GM12891 (cell line): ENCODE measurements around the gene PDE8A. TPM values are rescaled to one million over a fixed set of nuclear protein-coding genes. Genes with fewer than 3 reads are reported as not detected.

Source experiments
- DNase-seq: peaks from one replicate; pipeline ENCODE4 v3.0.0; 2011; ENCODE audit warnings: low spot score; ENCODE audit not compliant: insufficient read length
- FAIRE-seq: peaks from 2 replicates; lab custom pipeline; 2011; peaks lifted over from hg19 to GRCh38; lab: Jason Lieb, UNC
- PAX5 ChIP-seq: IDR thresholded peaks from 2 replicates; pipeline ENCODE4 v1.6.1; 2011; ENCODE audit warnings: low read length, moderate library complexity, mild to moderate bottlenecking; ENCODE audit not compliant: insufficient read depth, severe bottlenecking
- POLR2A ChIP-seq: IDR thresholded peaks from 2 replicates; pipeline ENCODE4 v1.6.1; 2011; ENCODE audit warnings: low read depth, low read length, control low read depth
- POLR2AphosphoS5 ChIP-seq: IDR thresholded peaks from 2 replicates; pipeline ENCODE4 v1.6.1; 2011; ENCODE audit warnings: low read depth, low read length, control low read depth
- POU2F2 ChIP-seq: IDR thresholded peaks from 2 replicates; pipeline ENCODE4 v1.6.1; 2011; ENCODE audit warnings: low read depth, mild to moderate bottlenecking, control low read depth, low read length, moderate library complexity
- SPI1 ChIP-seq: IDR thresholded peaks from 2 replicates; pipeline ENCODE4 v1.6.1; 2011; ENCODE audit warnings: low read depth, low read length, control low read depth
- TAF1 ChIP-seq: IDR thresholded peaks from 2 replicates; pipeline ENCODE4 v1.6.1; 2011; ENCODE audit warnings: low read depth, low read length, control low read depth
- polyA plus RNA-seq: library from polyadenylated mRNA; unstranded; fragments of >200 nt; gene quantifications from one replicate; pipeline ENCODE4 v1.2.1, GENCODE V29; 2012; ENCODE audit warnings: low read depth, missing spikeins, inconsistent platforms; ENCODE audit not compliant: missing spikeins

PDE8A gene, protein sequence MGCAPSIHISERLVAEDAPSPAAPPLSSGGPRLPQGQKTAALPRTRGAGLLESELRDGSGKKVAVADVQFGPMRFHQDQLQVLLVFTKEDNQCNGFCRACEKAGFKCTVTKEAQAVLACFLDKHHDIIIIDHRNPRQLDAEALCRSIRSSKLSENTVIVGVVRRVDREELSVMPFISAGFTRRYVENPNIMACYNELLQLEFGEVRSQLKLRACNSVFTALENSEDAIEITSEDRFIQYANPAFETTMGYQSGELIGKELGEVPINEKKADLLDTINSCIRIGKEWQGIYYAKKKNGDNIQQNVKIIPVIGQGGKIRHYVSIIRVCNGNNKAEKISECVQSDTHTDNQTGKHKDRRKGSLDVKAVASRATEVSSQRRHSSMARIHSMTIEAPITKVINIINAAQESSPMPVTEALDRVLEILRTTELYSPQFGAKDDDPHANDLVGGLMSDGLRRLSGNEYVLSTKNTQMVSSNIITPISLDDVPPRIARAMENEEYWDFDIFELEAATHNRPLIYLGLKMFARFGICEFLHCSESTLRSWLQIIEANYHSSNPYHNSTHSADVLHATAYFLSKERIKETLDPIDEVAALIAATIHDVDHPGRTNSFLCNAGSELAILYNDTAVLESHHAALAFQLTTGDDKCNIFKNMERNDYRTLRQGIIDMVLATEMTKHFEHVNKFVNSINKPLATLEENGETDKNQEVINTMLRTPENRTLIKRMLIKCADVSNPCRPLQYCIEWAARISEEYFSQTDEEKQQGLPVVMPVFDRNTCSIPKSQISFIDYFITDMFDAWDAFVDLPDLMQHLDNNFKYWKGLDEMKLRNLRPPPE
- polyA plus RNA-seq: 14.2 TPM

GRCh38 chr15:84981711-84982300 lies at the start of gene PDE8A:
Gene PDE8A, plus strand, starts transcription at chr15:84981856. Its CDS starts 307 bp downstream, at chr15:84982163.
- DNase-seq (peak; percentile 41), FAIRE-seq (peak; percentile 76)
- TF ChIP-seq PAX5 (no peak), POU2F2 (no peak)

GRCh38 chr15:84934942-84935729 lies 46.5 kb upstream of the PDE8A start:
- TF ChIP-seq POLR2AphosphoS5 (no peak), POU2F2 (no peak), TAF1 (no peak), POLR2A (no peak), PAX5 (no peak), SPI1 (no peak)
- DNase-seq (no peak), FAIRE-seq (no peak)

DNA sequence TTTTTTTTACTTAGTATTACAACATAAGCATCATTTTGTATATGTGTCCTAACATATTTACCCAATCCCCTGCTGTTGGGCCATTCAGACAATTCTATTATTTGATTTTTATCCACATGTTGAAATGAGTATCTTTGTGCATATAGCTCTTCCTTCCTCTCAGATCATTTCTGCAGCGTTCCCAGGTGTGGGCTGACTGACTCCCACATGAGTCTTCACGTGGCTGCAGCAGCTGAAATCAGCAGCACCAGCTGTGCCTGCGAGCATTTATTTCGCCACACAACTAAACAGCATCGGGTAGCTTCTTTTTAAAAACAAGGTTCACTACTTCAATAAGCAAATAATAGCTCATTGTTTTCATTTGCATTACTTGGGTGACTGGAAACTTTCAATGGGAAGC lies 44.5 kb upstream of the PDE8A start:
- DNase-seq (no peak), FAIRE-seq (no peak)
- TF ChIP-seq POLR2A: no peak
- no peak for TF ChIP-seq SPI1
- no peak for TF ChIP-seq POLR2AphosphoS5
- TF ChIP-seq TAF1: no peak
- no peak for TF ChIP-seq PAX5
- no peak for TF ChIP-seq POU2F2

DNA sequence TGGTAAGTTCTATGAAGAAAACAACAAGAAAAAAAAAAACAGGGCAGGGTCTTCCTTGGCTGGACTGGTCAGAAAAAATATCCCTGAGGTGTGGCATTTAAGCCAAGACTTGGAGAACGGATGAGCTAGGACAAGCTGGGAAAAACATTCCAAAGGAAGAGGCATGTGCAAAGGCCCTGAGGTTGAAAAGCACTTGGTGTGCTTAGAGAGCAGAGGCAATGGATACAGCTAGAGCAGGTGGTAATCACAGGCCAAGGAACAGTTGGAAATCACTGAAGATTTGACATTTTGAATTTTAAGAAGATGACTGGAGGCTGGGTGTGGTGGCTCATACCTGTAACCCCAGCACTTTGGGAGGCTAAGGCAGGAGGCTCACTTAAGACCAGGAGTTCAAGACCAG lies 42.9 kb upstream of the PDE8A start:
- FAIRE-seq (no peak), DNase-seq (no peak)
- TF ChIP-seq SPI1 (no peak), POU2F2 (no peak)

GRCh38 chr15:84940399-84940798 lies 41.3 kb upstream of the PDE8A start:
- no peak for FAIRE-seq
- DNase-seq: no peak
- TF ChIP-seq TAF1 (no peak), PAX5 (no peak), POU2F2 (no peak), POLR2AphosphoS5 (no peak), SPI1 (no peak), POLR2A (no peak)

DNA sequence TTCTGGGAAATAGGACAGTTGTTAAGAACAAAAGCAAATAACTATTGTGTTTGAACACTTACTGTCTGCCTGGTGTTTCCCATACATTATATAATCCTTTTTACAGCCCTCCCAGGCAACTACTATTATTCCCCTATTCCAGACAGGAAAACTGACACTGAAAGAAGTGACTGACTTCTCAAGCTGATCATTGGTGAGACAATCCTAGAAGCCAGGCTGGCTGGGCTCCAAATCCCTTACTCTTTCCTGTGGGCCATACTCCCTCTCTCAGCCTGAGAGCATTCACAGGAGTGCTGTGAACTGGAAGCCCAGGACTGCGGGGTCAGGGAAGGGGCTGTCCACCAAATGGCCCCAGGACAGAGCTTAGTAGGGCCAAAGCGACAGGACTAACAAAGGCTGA lies 39.2 kb upstream of the PDE8A start:
- DNase-seq (no peak), FAIRE-seq (no peak)
- TF ChIP-seq TAF1 (no peak), PAX5 (no peak), POU2F2 (no peak), POLR2A (no peak), POLR2AphosphoS5 (no peak), SPI1 (no peak)

- DNase-seq: no peak
- FAIRE-seq: no peak
- no peak for TF ChIP-seq TAF1
- TF ChIP-seq POLR2AphosphoS5: no peak
- no peak for TF ChIP-seq PAX5
- no peak for TF ChIP-seq SPI1
- TF ChIP-seq POU2F2: no peak
Measured at GRCh38 chr15:84944311-84944710, 37.3 kb upstream of the PDE8A start.

- no peak for FAIRE-seq
- TF ChIP-seq POLR2AphosphoS5: no peak
- TF ChIP-seq TAF1: no peak
- TF ChIP-seq SPI1: no peak
- no peak for TF ChIP-seq PAX5
- TF ChIP-seq POLR2A: no peak
- TF ChIP-seq POU2F2: no peak
Measured at GRCh38 chr15:84944861-84945260, 36.8 kb upstream of the PDE8A start.

More at GRCh38 chr15:84944861-84945260, 36.8 kb upstream of the PDE8A start:
- DNase-seq: no peak
